ENCODE results near the gene HGFAC. TPM values are rescaled to one million over a fixed set of nuclear protein-coding genes. Genes with fewer than 3 reads are reported as not detected.
"Not testable (repeated sequence)": the region's sequence is repeated elsewhere in the genome, so short reads cannot be mapped to it uniquely, and the experiment has no call there.

Gene HGFAC
- polyA plus RNA-seq, 1 donor from 2014 or later: 16.2 TPM

GRCh38 chr4:3410401-3411135 is 31.2 kb upstream of the HGFAC start:
- H3K27ac ChIP-seq (ENCODE audit: low read length): no peak overlapping the region
- no peaks in the 10 kb centered on the region for H3K79me2 ChIP-seq (replicated peaks; ENCODE audit: insufficient read depth, low read length)
- no peaks in the 10 kb centered on the region for H3K9me3 ChIP-seq (ENCODE audit: low read length)
- H3K4me2 ChIP-seq (ENCODE audit: low read length): no peak overlapping the region
- no peak overlapping the region for H3K9ac ChIP-seq (ENCODE audit: low read length)
- no peaks in the 10 kb centered on the region for H3K36me3 ChIP-seq (ENCODE audit: insufficient read depth, low read length)
- H4K20me1 ChIP-seq (ENCODE audit: insufficient read depth): no peaks in the 10 kb centered on the region
- TF ChIP-seq EP300 (conservative IDR thresholded peaks at IDR 0.05; ENCODE audit: poor library complexity, severe bottlenecking) (no peak), SMC3 (conservative IDR thresholded peaks at IDR 0.05; ENCODE audit: poor library complexity) (no peak), EZH2 (IDR thresholded peaks at IDR 0.05; ENCODE audit: borderline replicate concordance, insufficient read depth, low read length, poor library complexity, severe bottlenecking) (no peak), MXI1 (conservative IDR thresholded peaks at IDR 0.05; ENCODE audit: poor library complexity, severe bottlenecking) (no peak), POLR2AphosphoS5 (IDR thresholded peaks at IDR 0.05) (no peak), TAF1 (IDR thresholded peaks at IDR 0.05; ENCODE audit: low read depth) (no peak), RAD21 (conservative IDR thresholded peaks at IDR 0.05) (no peak)
- TF ChIP-seq, protein P1, sequence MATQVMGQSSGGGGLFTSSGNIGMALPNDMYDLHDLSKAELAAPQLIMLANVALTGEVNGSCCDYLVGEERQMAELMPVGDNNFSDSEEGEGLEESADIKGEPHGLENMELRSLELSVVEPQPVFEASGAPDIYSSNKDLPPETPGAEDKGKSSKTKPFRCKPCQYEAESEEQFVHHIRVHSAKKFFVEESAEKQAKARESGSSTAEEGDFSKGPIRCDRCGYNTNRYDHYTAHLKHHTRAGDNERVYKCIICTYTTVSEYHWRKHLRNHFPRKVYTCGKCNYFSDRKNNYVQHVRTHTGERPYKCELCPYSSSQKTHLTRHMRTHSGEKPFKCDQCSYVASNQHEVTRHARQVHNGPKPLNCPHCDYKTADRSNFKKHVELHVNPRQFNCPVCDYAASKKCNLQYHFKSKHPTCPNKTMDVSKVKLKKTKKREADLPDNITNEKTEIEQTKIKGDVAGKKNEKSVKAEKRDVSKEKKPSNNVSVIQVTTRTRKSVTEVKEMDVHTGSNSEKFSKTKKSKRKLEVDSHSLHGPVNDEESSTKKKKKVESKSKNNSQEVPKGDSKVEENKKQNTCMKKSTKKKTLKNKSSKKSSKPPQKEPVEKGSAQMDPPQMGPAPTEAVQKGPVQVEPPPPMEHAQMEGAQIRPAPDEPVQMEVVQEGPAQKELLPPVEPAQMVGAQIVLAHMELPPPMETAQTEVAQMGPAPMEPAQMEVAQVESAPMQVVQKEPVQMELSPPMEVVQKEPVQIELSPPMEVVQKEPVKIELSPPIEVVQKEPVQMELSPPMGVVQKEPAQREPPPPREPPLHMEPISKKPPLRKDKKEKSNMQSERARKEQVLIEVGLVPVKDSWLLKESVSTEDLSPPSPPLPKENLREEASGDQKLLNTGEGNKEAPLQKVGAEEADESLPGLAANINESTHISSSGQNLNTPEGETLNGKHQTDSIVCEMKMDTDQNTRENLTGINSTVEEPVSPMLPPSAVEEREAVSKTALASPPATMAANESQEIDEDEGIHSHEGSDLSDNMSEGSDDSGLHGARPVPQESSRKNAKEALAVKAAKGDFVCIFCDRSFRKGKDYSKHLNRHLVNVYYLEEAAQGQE (IDR thresholded peaks at IDR 0.05; ENCODE audit: borderline replicate concordance): no peak
- TF ChIP-seq, protein P2, sequence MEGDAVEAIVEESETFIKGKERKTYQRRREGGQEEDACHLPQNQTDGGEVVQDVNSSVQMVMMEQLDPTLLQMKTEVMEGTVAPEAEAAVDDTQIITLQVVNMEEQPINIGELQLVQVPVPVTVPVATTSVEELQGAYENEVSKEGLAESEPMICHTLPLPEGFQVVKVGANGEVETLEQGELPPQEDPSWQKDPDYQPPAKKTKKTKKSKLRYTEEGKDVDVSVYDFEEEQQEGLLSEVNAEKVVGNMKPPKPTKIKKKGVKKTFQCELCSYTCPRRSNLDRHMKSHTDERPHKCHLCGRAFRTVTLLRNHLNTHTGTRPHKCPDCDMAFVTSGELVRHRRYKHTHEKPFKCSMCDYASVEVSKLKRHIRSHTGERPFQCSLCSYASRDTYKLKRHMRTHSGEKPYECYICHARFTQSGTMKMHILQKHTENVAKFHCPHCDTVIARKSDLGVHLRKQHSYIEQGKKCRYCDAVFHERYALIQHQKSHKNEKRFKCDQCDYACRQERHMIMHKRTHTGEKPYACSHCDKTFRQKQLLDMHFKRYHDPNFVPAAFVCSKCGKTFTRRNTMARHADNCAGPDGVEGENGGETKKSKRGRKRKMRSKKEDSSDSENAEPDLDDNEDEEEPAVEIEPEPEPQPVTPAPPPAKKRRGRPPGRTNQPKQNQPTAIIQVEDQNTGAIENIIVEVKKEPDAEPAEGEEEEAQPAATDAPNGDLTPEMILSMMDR (IDR thresholded peaks at IDR 0.05; ENCODE audit: poor library complexity, severe bottlenecking): no peak
- no peak overlapping the region for H3K4me3 ChIP-seq (ENCODE audit: low read length)
- H3K27me3 ChIP-seq (ENCODE audit: insufficient read depth, low read depth, low read length): no peaks in the 10 kb centered on the region
- no peak overlapping the region for H2AFZ ChIP-seq (ENCODE audit: low read depth, low read length)
- H3K9me2 ChIP-seq (ENCODE audit: insufficient read depth, low read length): no peaks in the 10 kb centered on the region
- H3F3A ChIP-seq (ENCODE audit: insufficient read depth, low read length, poor library complexity, severe bottlenecking): no peaks in the 10 kb centered on the region

DNA sequence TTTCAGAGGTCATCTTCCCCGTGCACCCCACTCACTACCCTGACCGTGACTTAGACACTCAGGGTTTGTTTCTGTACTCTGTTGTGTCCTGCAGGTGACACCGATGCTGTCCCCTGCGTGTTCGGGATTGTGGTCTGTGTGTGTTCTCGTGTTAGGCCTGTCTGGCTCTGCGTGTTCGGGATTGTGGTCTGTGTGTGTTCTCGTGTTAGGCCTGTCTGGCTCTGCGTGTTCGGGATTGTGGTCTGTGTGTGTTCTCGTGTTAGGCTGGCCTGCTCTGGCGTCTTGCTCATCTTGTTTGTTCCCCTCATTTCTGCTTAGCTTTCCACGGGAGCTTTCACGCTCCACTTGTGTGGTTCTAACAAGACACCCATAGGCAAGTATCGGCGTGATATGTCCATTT is 30.6 kb upstream of the HGFAC start:
- not testable (repeated sequence) for H3K36me3 ChIP-seq (ENCODE audit: insufficient read depth, low read length); H3K27ac ChIP-seq (ENCODE audit: low read length); H3K4me3 ChIP-seq (ENCODE audit: low read length); H3K79me2 ChIP-seq (replicated peaks; ENCODE audit: insufficient read depth, low read length); H3K9me3 ChIP-seq (ENCODE audit: low read length); H2AFZ ChIP-seq (ENCODE audit: low read depth, low read length); H3K9me2 ChIP-seq (ENCODE audit: insufficient read depth, low read length); H3K27me3 ChIP-seq (ENCODE audit: insufficient read depth, low read depth, low read length); H4K20me1 ChIP-seq (ENCODE audit: insufficient read depth); H3K9ac ChIP-seq (ENCODE audit: low read length); H3K4me2 ChIP-seq (ENCODE audit: low read length); H3F3A ChIP-seq (ENCODE audit: insufficient read depth, low read length, poor library complexity, severe bottlenecking)

Measured in neural cell (in vitro differentiated cells).